Renal pelvis (tissue), 4 donors: ENCODE measurements around the gene ZNF726. TPM values are rescaled to one million over a fixed set of nuclear protein-coding genes. Genes with fewer than 3 reads are reported as not detected.
"Not testable (repeated sequence)": the region's sequence is repeated elsewhere in the genome, so short reads cannot be mapped to it uniquely, and the experiment has no call there.

Experiments used
- DNase-seq: peaks from one replicate; pipeline ENCODE4 v3.0.0-alpha.2; 2013
- polyA plus RNA-seq, 3 donors: library from polyadenylated mRNA; unstranded; fragments of 120-200 nt; gene quantifications; one replicate each; pipeline ENCODE4 v1.2.1, GENCODE V29; 2013; ENCODE audit not compliant: insufficient read length in 3 of 3

ZNF726 gene
- polyA plus RNA-seq, 3 donors, result 9.4 to 16.5 (median 14.2) TPM

DNA sequence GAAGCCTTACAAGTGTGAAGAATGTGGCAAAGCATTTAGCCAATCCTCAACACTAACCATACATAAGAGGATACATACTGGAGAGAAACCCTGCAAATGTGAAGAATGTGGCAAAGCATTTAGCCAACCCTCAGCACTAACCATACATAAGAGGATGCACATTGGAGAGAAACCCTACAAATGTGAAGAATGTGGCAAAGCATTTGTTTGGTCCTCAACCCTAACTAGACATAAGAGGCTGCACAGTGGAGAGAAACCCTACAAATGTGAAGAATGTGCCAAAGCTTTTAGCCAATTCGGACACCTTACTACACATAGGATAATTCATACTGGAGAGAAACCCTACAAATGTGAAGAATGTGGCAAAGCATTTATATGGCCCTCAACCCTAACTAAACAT lies 18.2 kb downstream of the ZNF726 start:
- no peak for DNase-seq

DNA sequence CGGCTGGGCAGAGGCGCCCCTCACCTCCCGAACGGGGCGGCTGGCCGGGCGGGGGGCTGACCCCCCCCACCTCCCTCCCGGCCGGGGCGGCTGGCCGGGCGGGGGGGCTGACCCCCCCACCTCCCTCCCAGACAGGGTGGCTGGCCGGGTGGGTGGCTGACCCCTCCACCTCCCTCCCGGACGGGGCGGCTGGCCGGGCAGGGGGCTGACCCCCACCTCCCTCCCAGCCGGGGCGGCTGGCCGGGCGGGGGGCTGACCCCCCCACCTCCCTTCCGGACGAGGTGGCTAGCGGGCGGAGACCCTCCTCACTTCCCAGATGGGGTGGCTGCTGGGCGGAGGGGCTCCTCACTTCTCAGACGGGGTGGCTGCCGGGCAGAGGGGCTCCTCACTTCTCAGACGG lies 22.3 kb downstream of the ZNF726 start:
- not testable (repeated sequence) for DNase-seq

DNA sequence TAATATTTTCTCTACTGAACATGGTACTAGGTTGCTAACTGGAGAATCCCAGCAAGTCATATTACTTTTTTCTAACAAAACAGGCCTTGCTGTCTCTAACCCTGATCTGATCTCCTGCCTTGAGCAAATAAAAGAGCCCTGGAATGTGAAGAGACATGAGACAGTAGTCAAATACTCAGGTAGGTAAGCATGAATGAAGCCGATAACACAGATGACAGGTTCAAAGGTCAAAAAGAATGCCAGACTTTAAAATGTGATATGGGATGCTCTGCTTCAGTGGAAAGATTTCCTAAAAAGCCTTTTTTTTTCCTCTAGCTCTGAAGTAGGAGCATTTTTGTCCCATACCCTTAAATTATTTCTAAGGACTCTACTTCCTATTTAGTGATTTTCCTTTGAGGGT lies 28.7 kb downstream of the ZNF726 start:
- DNase-seq, result no peak

GRCh38 chr19:23946569-23946968 lies 31.9 kb downstream of the ZNF726 start:
- DNase-seq, result no peak

DNA sequence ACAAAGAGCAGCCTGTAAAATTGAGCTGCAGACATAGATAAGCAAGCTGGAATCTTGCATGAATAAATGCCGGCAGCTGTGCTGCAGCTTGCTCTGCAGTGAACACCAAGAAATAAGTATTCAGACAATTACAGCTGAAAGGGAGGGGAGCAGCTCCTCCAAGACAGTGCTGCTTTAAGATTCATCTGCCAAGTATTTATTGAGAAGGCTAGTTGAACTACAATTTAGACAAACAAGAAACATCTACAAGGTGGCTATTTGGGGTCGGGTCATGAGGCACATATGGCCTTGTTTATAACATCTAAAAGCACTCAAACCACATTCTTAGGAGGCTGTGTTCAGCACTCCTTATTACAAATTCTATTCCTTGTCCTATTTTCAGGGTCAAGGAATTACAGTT lies 34.9 kb downstream of the ZNF726 start:
- no peak for DNase-seq

GRCh38 chr19:23956051-23956450 lies 41.4 kb downstream of the ZNF726 start:
- no peak for DNase-seq

GRCh38 chr19:23957660-23958281 lies 43.1 kb downstream of the ZNF726 start:
- DNase-seq, result no peak

GRCh38 chr19:23963396-23963795 lies 48.7 kb downstream of the ZNF726 start:
- DNase-seq, result not testable (repeated sequence)

GRCh38 chr19:23963881-23964280 lies 49.2 kb downstream of the ZNF726 start:
- not testable (repeated sequence) for DNase-seq

GRCh38 chr19:23964334-23964733 lies 49.6 kb downstream of the ZNF726 start:
- DNase-seq, result not testable (repeated sequence)

DNA sequence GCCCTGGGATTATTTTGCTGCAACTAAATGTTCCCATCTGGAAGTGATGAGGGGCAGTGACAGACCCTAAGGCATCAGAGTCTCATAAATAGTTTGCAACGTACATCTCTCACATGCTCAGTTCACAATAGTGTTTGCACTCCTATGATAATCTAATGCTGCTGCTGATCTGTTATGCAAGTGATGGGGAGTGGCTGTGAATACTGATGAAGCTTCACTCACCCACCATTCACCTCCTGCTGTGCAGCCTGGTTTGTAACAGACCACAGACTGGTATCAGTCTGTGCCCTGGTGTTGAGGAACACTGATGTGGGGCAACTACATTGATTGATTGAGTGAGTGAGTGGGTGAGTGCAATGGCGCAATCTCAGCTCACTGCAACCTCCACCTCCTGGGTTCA lies 54.9 kb downstream of the ZNF726 start:
- DNase-seq, result no peak

- no peak for DNase-seq
Observed at GRCh38 chr19:23971598-23971997, 56.9 kb downstream of the ZNF726 start.

DNA sequence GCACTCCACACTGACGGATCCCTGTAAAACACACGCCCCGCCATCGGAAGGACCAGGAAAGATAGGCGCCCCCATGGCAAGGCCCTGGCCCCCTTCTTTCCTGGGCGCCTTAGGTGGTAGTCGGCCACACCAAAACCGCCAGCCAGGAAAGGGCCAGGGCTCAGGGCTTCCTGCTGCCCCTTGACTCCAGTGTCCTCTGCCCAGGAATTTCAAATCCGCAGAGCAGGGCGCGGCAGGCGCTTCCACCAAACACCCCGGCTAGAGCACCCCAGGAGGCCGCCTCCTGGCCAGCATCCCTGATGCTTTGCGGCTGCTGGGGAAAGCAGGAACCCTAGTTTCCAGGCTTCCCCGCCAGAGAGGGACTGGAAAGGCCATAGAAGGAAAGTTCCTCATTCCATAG lies 57.5 kb downstream of the ZNF726 start:
- no peak for DNase-seq

DNA sequence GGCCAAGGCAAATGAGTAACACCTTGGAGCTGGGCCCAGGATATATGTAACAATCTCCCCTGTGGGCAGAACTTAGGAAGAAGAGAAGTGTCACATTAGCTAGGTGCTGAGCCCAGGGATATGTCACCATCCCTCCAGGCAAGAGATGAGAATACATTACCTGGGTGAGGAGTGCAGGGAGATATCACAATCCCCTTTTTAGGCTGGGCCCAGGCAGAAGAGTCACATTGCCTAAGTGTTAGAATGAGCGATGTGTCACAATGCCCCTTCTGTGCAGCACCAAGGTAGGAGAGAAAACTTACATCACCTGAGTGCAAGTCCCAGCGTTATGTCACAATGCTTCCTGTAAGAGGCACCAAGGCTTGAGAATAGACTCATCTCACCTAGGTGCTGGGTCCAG lies 60.3 kb downstream of the ZNF726 start:
- DNase-seq, result no peak

DNA sequence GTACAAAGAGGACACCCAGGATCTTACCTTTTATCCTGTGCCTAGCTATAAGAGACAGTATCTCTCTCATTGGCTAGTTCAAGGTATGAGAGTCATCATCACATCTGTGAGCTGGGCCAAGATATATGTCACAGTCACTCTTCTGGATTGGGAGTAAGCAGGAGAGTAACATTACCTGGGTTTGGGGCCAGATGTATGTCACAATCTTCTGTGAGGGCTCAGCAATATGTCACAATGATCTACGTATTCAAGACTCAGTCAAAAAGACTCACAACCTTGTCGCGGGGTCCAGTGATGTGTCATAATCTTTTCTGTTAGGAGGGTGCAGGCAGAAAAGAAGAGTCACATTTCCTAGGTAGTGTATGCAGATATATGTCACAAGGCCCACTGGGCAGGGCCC lies 61.9 kb downstream of the ZNF726 start:
- DNase-seq, result not testable (repeated sequence)

- not testable (repeated sequence) for DNase-seq
Observed at GRCh38 chr19:23977256-23977655, 62.6 kb downstream of the ZNF726 start.

- no peak for DNase-seq
Observed at GRCh38 chr19:23978068-23978467, 63.4 kb downstream of the ZNF726 start.

DNA sequence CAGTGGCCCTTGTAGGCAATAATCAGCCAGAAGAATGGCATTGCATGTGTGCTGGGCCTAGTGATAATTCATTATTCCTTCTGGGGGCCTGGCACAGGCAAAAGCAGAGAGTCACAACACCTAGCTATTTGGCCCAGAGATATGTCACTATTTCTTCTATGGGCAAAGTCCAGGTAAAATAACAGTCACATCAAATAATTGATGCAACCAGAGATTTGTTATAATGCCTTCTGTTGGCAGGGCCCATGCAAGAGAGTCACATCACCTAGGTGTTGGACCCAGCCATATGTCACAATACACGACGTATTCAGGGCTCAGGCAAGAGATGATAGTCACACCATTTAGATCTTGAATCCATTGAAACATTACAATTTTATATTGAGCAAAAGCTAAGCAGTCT lies 66.1 kb downstream of the ZNF726 start:
- no peak for DNase-seq

DNA sequence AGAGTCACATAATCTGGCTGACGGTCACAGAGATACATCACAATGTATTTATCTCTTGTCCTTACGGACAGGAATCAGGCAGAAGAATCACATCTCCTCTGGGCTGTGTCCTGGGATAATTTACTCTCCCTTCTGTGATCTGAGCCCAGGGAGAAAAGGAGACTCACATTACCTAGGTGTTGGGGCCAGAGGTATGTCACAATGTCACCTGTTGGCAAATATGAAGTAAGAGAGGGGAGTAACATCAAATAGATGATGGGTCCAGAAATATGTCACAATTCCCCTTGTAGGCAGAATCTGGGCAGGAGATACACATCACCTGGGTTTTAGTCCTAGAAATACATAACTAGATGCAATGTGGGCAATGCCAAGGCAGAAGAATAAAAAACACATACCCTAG lies 67.2 kb downstream of the ZNF726 start:
- DNase-seq, result no peak

GRCh38 chr19:23983406-23983805 lies 68.7 kb downstream of the ZNF726 start:
- no peak for DNase-seq
